OCI-LY7 (cell line): Measurements from ENCODE around the gene PEPD.

Experiments
- EZH2phosphoT487 ChIP-seq: fragments of 200-600 bp; sonication (generic); IDR thresholded peaks from 2 replicates; pipeline ENCODE4 v1.6.1; 2018; ENCODE audit warnings: low read depth, borderline replicate concordance, mild to moderate bottlenecking, mixed run types, antibody characterized with exemption, low read length, moderate library complexity, mixed read lengths
- TF ChIP-seq, protein P1 (sequence below): fragments of 200-600 bp; sonication (generic); conservative IDR thresholded peaks from 2 replicates; pipeline ENCODE4 v1.5.1; 2014; ENCODE audit warnings: mild to moderate bottlenecking, antibody characterized with exemption, low read length, moderate library complexity, mixed read lengths

DNA sequence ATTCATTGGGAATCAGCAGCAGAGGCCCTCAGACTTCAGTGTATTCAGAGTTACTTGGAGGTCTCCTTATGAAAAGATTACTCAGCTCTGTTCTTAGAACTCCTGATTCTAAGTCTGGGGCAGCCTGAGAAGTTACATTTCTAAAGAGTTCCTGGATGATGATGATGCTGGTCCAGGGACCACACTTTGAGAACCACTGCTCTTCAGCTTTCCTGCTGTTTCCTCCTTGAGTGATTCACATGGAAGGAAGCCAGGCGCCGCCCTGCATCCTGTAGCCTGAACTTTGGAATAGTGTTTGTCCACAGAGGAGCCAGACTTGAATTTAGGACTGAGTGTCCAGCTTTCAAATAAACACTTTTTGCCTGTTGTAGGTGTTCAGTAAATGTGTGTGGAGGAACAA is 145.2 kb downstream of the PEPD start:
- TF ChIP-seq, protein P1, sequence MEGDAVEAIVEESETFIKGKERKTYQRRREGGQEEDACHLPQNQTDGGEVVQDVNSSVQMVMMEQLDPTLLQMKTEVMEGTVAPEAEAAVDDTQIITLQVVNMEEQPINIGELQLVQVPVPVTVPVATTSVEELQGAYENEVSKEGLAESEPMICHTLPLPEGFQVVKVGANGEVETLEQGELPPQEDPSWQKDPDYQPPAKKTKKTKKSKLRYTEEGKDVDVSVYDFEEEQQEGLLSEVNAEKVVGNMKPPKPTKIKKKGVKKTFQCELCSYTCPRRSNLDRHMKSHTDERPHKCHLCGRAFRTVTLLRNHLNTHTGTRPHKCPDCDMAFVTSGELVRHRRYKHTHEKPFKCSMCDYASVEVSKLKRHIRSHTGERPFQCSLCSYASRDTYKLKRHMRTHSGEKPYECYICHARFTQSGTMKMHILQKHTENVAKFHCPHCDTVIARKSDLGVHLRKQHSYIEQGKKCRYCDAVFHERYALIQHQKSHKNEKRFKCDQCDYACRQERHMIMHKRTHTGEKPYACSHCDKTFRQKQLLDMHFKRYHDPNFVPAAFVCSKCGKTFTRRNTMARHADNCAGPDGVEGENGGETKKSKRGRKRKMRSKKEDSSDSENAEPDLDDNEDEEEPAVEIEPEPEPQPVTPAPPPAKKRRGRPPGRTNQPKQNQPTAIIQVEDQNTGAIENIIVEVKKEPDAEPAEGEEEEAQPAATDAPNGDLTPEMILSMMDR, result no peak
- no peak for TF ChIP-seq EZH2phosphoT487
